Peyer's patch (tissue), 4 donors: Measurements from ENCODE around the gene ECSIT.

Experiments used
- POLR2A ChIP-seq, 2 donors: fragments of 450-650 bp; IDR thresholded peaks; one replicate each; pipeline ENCODE4 v1.5.1; 2017; ENCODE audit warnings: antibody characterized with exemption in 2 of 2, mild to moderate bottlenecking in 2 of 2, moderate library complexity in 2 of 2
- TF ChIP-seq, protein P1 (sequence below), 6 experiments: fragments of 450-650 bp in 4 of 6; fragments of 200-600 bp in 2 of 6; sonication (generic) in 1 of 6; IDR thresholded peaks; one replicate each; pipeline ENCODE4 v1.5.1; 2017 to 2019; ENCODE audit warnings: antibody characterized with exemption in 6 of 6, mild to moderate bottlenecking in 3 of 6, moderate library complexity in 1 of 6

DNA sequence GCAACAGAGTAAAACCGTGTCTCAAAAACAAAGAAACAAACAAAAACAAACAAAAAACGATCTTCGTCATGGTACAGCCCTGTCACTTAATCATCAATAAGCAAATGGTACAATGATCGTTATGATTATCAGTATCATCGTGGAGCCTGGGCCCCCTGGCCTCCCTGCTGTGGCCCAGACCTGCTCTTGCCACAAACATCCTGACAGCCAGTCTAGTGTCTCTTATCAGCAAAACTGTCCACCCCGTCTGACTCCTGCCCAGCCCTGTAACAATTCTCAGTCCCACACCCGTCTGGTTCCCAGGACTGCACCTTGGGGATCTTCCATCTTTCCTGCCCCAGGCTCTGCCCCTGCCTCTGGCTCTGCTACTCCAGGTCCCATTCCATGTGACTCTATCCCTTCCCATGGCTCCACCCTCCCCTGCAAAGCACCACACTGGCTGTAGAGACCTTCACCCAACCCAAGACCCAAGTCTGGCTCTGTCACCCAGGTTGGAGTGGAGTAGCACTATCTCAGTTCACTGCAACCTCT lies 29.0 kb downstream of the ECSIT start:
- TF ChIP-seq, protein P1, sequence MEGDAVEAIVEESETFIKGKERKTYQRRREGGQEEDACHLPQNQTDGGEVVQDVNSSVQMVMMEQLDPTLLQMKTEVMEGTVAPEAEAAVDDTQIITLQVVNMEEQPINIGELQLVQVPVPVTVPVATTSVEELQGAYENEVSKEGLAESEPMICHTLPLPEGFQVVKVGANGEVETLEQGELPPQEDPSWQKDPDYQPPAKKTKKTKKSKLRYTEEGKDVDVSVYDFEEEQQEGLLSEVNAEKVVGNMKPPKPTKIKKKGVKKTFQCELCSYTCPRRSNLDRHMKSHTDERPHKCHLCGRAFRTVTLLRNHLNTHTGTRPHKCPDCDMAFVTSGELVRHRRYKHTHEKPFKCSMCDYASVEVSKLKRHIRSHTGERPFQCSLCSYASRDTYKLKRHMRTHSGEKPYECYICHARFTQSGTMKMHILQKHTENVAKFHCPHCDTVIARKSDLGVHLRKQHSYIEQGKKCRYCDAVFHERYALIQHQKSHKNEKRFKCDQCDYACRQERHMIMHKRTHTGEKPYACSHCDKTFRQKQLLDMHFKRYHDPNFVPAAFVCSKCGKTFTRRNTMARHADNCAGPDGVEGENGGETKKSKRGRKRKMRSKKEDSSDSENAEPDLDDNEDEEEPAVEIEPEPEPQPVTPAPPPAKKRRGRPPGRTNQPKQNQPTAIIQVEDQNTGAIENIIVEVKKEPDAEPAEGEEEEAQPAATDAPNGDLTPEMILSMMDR (IDR thresholded peaks at IDR 0.05) = no peak
- TF ChIP-seq POLR2A (IDR thresholded peaks at IDR 0.05) = no peak
